GM21447 (cell line): Measurements from ENCODE around the gene TRAPPC12.
"Not testable (repeated sequence)": the region's sequence is repeated elsewhere in the genome, so short reads cannot be mapped to it uniquely, and the experiment has no call there.

Experiments used
- ATAC-seq: cut with Tn5 transposase; IDR thresholded peaks from one replicate; pipeline ENCODE4 v1.9.1; 2021; ENCODE audit not compliant: unreplicated experiment

Gene TRAPPC12

DNA sequence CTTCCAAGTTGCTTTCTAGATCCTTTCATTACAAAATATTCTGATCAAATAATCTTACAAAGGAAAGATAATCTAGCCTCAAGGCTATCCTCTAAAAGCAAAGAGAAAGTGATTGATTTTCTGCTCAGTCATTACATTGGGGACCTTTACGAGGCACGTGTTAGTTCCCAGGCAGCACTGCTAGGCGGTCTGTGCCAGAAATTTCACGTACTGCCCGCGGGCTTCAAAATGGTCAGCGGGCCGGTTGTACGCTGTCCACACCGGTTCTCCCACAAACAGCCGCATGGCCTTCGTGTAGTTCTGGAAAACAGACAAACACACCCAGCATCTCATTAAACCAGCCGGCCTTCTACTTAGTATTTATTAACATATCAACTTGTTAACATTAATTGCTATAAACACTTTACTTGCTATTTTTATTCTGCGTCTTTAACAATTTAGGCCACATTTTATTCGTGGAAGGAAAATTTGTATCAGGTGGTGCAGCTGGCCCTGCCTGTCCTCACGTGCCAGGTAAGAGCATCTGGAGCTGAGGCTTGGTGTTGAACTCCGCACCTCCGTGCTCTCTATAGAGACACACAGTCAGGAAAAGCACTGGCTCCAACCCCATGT lies 119.4 kb downstream of the TRAPPC12 start:
- no peak for ATAC-seq

DNA sequence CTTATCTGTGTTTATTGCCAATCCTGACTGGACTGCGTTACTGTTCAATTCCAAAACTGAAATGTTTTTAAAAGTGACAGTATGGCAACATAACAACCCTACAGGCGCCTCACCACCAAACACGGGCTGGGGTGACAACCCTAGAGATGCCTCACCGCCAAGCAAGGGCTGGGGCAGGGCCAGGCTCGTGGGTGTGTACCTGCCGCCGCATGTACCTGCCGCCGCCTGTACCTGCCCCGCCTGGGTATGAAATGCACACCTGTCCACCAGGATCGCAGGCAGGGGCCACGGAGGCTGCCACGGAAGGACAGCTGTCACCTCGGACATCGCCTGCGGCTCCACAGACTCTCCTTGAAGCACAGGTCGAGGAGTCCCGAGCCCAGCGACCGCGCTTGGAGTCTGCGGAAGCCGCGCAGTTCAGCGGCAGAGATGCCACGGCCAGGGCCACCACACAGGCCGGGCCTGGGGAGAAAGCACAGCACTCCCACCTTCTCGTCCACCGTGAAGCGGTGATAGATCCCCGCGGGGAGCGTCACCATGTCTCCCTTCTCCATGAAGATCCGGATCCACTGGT lies 120.9 kb downstream of the TRAPPC12 start:
- no peak for ATAC-seq

DNA sequence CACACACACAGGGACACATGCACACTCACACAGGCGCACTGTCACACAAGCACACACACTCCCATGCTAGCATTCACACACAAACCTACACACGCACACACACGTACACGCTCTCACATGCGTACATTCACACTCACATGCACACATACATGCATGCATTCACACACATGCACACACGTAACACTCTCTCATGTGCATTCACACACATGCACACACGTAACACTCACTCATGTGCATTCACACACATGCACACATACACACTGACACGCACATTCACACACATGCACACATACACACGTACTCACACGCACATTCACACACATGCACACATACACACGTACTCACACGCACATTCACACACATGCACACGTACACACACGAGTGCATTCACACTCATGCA lies 123.6 kb downstream of the TRAPPC12 start:
- no peak for ATAC-seq

DNA sequence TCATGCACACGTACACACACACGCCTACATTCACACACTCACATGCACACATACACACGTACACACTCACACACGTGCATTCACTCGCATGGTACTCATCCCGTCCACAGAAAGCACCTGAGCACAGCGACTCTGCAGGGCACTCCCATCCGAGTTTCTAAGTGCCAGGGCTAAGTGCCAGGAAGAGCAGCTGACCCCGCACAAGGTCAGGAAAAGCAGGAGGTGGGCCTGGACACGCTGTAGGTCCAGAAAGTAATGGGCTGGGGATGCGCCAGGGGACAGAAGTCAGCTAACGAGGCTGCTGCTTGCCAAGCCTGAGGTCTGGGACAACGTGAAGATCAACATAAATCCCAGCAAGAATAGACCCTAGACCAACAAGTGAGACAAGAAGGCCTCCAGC lies 124.0 kb downstream of the TRAPPC12 start:
- ATAC-seq = no peak

DNA sequence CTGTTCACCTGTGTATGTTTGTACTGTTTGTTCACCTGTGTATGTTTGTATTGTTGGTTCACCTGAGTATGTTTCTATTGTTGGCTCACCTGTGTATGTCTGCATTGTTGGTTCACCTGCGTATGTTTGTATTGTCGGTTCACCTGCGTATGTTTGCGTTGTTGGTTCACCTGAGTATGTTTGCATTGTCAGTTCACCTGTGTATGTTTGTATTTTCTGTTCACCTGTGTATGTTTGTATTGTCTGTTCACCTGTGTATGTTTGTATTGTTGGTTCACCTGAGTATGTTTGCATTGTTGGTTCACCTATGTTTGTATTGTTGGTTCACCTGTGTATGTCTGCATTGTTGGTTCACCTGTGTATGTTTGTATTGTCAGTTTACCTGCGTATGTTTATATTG lies 125.2 kb downstream of the TRAPPC12 start:
- no peak for ATAC-seq

DNA sequence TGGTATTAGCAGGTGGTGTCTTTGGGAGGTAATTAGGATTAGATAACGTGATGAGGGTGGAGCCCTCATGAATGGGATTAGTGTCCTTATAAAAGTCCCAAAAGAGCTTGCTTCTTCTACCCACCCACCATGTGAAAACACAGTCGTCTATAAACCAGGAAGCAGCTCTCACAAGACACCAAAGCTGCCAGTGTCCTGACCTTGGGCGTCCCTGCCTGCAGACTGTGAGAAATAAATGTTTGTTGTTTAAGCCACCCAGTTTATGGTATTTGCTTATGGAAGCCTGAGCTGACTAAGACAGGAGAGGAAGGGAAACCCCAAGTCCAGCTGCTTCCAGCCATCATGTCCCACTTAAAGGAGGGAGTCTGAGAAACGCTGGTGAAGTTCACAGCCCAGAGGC lies 126.3 kb downstream of the TRAPPC12 start:
- ATAC-seq = no peak

DNA sequence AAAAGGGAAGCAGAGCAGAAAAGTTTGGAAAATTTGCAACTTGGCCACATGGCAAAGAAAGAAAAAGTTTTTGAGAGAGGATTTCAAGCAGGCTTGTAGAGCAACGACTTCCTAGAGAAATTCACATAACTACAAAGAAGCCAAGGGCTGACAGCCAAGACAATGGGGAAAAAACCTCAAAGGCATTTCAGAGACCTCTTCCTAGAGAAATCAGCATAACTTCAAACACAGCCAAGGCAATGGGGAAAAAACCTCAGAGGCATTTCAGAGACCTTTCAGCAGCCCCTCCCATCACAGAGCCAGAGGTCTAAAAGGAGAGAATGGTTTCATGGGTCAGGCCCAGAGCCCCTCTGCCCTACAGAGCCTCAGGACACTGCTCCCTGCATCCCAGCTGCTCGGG lies 132.6 kb downstream of the TRAPPC12 start:
- no peak for ATAC-seq

DNA sequence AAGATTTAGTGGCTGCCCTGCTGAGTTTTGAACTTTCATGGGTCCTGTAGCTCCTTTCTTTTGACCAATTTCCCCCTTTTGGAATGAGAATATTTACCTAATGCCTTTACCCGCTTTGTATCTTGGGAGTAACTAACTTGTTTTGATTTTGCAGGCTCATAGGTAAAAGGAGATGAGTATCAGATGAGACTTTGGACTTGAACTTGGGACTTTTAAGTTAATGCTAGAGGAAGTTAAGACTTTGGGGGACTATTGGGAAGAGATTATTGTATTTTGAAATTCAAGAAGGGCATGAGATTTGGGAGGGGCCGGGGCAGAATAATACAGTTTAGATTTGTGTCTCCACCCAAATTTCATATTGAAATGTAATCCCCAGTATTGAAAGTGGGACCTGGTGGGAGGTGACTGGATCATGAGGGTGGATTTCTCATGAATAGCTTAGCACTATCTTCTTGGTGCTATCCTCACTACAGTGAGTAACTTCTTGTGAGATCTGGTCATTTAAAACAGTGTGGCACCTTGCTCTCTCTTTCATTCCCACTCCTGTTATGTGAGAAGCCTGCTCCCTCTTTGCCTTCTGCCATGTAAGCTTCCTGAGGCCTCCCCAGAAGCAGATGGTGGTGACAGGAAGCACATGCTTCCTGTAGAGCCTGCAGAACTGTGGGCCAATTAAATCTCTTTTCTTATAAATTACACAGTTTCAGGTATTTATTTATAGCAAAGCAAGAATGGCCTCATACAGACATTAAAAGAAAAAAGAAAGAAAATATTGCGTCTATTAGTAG lies 133.7 kb downstream of the TRAPPC12 start:
- ATAC-seq = no peak

DNA sequence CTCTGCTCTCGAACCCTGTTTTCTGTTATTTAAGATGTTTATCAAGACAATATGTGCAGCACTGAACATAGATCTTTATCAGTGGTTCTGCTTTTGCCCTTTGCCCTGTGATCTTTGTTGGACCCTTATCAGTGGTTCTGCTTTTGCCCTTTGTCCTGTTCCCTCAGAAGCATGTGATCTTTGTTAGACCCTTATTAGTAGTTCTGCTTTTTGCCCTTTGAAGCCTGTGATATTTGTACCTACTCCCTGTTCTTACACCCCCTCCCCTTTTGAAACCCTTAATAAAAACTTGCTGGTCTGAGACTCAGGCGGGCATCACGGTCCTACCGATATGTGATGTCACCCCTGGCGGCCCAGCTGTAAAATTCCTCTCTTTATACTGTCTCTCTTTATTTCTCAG lies 135.9 kb downstream of the TRAPPC12 start:
- ATAC-seq = not testable (repeated sequence)

DNA sequence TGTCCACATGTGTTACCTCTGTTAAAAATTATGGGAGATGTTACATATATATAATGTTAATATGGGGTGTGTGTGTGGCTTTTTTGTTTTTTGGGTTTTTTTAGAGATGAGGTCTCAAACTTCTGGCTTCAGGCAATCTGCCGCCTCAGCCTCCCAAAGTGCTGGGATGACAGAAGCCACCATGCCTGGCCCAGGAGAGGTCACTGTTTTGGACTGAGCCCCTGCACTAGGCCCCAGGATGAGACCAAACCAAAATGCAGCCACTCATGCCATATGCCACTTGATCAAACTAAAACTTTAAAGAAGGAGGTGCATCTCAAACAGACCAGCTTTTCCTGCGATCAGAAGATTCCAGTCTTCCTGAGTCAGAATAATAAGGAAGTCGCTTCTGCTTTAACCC lies 137.3 kb downstream of the TRAPPC12 start:
- no peak for ATAC-seq

DNA sequence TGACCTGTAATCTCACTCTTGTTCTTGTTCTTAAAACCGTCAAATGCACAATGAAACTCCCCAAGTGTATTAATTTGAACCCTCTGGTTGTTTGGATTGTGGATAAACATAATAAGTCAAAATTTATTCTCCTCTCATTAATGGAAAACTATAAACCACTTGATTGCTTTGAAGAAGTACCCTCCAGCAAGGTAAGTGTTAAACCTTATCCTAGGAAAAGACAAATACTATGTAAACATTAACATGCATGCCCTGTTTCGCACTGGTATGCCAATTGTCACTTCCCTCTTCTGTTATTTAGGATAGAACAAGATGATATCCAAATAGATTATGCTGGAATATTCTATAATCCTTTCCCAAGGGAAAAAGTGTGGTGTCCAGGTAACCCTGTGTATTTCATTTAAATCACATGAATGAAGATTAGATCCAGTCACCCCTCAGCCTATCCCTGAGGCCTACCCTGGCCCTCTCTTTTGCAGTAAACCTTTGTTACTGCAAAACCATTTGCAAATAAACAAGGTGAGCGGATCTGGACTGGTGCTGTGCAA lies 138.5 kb downstream of the TRAPPC12 start:
- no peak for ATAC-seq

DNA sequence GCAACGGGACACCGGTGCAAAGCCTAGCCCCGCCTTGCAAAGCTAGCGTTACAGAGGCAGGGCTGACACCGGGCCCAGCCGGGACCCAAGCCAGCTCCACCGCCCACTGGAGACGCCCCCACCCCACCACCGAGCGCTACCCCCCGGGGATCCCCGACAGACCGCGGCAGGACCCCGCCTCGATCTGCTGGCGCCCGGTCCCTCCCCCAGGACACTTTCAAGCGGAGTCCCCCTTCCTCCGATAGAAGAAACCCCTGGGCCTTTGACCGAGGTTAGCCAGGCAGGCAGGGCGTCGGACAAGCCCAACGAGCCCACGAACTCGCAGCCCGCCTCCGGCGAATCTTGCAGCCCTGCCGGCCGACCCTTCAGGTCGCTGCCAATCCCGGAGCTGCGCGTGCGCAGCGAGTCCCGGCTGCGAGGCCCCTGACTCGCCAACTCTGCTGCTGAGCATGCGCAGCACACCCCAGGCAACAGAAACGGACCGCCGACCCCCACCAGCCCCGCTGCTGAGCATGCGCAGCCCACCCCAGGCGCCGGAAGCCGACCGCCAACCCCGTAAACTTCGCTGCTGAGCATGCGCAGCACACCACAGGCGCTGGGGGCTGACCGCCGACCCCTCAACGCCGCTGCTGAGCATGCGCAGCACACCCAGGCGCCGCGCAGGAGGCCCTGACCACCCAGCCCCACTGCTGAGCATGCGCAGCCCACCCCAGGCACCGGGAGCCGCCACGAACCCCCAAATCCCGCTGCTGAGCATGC lies 139.2 kb downstream of the TRAPPC12 start:
- peak; percentile 73 for ATAC-seq

DNA sequence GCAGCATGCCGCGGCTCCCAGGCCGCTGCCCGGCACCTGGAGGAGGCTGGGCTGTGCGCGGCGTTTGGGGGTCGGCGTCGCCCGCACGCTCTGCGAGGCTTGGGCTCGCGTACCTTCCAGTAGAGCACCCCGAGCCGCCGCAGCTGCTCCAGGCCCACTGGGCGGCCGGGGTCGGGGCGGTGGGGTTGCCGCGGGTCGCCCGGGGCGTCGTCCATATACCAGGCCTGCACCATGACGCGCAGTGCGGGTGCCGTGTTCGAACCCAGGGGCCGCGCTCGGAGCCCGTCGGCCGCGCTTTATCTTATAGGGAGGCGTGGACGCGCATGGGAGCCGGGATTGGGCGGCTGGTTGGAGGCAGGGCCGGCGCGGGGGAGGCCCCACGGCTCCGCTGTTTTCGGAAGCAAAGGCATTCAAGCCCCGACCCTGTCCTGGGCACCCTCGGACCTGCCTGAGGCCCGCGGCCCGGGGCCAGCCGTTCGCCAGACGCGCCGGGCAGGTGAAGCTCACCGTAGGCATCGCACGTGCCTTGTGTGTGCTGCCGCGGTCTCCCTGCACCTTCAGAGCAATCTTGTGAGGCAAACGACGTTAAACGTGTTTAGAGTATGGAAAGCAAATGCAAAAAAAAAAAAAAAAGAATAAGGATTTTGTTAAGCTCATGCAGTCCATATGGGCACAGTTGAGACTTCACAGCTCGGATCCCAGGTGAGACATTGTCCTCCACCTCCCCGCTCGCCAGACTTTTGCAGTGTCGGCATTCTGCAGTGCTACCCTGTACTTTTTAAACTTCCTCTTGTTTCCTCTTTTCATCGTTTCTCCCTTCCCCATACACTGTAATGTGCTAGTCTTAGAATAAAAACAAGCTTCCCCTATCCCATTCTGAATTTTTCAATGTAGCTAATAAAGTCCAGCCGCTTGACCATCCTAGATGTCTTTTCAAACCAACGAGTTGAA lies 140.0 kb downstream of the TRAPPC12 start, which contains the start of gene ADI1:
TSS of gene ADI1 (minus strand) at position 277 of the 951 bp plus-strand sequence. CDS start at position 233, 44 bp downstream.
- peak; percentile 61 for ATAC-seq

DNA sequence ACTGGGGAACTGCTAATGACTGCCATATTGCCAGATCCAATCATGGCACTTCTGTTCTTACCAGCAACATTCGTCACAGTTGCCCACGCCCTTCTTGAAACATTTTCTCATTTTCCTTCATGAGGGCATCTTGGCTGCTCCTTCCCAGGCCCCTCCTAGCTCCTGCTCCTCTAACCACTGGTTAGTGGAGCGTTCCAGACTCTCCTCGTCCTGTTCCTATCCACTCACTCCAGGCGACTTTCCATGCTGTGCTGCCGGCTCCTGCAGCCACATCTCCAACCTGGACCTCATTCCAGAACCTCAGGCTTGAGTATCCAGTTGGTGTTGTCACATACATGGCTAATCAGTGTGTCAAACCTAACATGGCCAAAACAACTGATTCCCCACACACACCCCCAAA lies 141.1 kb downstream of the TRAPPC12 start:
- no peak for ATAC-seq

DNA sequence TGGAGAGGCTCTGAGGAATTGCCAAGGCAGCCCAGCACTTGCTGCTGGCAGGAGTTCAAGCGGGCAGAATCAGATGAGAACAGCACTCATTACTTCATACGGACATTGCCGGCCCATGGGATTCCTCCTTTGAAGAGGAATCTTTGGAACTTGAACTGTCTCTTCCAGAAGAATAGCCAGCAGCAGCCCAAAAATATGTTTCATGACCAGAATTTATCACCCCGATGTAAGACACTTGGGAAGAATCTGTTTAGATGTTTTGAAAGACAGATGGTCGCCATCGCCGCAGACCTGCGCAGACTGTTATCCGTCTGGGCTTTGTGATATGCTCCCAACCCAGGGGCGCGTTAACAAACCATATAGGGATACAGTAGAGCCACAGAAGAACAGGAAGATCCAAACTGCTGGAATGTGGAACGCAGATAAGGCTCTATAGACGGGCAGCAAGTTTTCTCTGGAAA lies 143.5 kb downstream of the TRAPPC12 start:
- no peak for ATAC-seq

DNA sequence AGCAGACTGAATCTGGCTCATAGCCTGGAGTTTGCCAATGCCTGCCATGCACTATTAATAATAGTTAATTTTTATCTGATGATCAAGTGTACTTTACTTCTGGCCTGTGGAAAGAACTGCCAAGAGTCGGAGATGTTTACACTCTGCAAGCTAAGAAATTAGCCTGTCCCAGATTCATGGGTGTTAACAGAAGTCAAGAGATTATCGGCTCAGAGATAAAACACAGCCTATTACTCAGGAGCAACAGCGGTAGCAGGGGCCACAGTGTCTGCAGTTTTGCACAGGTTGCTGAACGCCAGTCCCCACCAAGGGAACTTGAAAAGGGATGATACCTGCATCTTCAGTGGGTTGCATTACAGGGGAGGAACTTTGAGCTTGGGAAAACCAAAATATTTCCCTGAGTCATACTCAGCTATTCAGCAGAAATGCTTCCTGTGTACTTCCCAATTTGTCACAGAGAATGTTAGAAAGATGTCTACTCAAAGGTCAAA lies 144.1 kb downstream of the TRAPPC12 start:
- no peak for ATAC-seq

DNA sequence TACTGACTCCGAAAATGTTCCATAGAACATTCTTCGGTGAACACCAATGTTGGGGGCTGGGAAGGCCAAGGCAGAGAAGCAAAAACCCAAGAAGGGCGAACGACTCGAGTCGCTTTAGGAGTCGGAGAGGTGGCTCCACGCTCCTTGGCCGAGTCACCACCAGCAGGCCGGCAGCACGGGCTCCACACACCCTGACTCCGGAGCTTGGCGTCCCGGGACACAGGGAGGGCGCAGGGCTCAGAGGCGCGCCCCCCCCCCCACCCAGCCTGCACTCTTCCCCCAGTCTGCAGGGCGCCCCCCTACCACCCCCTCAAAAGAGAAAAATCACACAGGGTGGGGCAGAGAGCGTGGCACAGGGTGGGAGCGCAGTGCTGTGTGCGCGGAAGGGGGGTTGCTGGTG lies 147.4 kb downstream of the TRAPPC12 start:
- no peak for ATAC-seq

DNA sequence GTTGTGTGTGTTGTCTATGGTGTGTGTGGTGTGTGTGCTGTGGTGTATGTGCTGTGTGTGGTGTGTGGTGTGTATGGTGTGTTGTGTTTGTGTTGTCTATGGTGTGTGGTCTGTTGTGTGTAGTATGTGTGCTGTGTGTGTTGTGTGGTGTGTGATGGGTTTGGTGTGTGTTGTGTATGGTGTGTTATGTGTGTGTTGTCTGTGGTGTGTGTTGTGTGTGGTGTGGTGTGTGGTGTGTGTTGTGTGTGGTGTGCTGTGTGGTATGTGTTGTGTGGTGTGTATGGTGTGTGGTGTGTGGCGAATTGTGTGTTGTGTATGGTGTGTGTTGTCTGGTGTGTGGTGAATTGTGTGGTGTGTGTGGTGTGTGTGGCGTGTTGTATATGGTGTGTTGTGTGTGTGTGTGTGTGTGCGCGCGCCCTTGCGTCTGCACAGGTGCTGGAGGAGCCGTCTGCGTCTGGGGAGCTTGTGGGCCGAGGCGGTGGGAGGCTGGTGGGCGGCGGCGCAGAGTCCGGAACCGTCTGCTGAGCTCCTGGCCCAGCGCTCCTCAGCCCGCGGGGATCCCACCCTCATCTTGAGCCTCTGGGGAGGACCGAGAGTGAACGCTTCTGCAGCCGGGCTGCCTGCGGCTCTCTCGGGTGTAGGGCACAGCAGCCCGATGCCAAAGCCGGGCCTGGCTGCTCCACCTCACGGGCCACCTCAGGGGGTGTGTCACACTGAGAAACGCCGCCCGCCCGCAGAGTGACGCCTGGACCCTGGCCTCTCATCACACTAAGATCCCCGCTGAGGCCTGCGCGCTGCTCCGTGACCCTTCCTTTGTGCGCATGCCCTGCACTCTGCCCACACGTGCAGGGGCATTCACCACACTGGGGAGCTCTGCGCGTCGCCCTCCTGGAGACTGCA lies 148.6 kb downstream of the TRAPPC12 start:
- ATAC-seq = no peak
